Mesendoderm (in vitro differentiated cells): ENCODE data around the gene TMCO1.

Source experiments
- DNase-seq: peaks from one replicate; pipeline ENCODE4 v3.0.0; 2013
- H2AK5ac ChIP-seq: 2 replicates; pipeline ENCODE4 v1.6.1; 2013; ENCODE audit warnings: low read length, inconsistent platforms
- H2BK120ac ChIP-seq: 2 replicates; pipeline ENCODE4 v1.6.1; 2013; ENCODE audit warnings: low read depth, mild to moderate bottlenecking, low read length, moderate library complexity, mixed read lengths
- H2BK15ac ChIP-seq: replicated peaks from 2 replicates; pipeline ENCODE4 v1.6.1; 2013; ENCODE audit warnings: low read depth, mild to moderate bottlenecking, moderate library complexity
- H2BK5ac ChIP-seq: 2 replicates; pipeline ENCODE4 v1.6.1; 2013; ENCODE audit warnings: low read length, inconsistent platforms
- H3K18ac ChIP-seq: 2 replicates; pipeline ENCODE4 v1.6.1; 2013; ENCODE audit warnings: mild to moderate bottlenecking, low read length, mixed read lengths
- H3K23ac ChIP-seq: one replicate; pipeline ENCODE4 v1.6.1; 2013; ENCODE audit warnings: low read length
- H3K27ac ChIP-seq: 2 replicates; pipeline ENCODE4 v1.5.1; 2013; ENCODE audit warnings: low read depth, mild to moderate bottlenecking, inconsistent platforms, low read length, moderate library complexity
- H3K27me3 ChIP-seq: 2 replicates; pipeline ENCODE4 v1.6.1; 2013; ENCODE audit warnings: low read length, control low read depth, mild to moderate bottlenecking, inconsistent platforms; ENCODE audit not compliant: insufficient read depth, poor library complexity
- H3K36me3 ChIP-seq: 2 replicates; pipeline ENCODE4 v1.6.1; 2013; ENCODE audit warnings: low read length, inconsistent platforms; ENCODE audit not compliant: control insufficient read depth, insufficient read depth
- H3K4ac ChIP-seq: one replicate; pipeline ENCODE4 v1.6.1; 2013; ENCODE audit warnings: low read depth, mild to moderate bottlenecking, low read length, moderate library complexity
- H3K4me1 ChIP-seq: 2 replicates; pipeline ENCODE4 v1.6.1; 2013; ENCODE audit warnings: low read depth, low read length, inconsistent platforms; ENCODE audit not compliant: control insufficient read depth
- H3K4me2 ChIP-seq: 2 replicates; pipeline ENCODE4 v1.6.1; 2013; ENCODE audit warnings: low read length
- H3K4me3 ChIP-seq: 2 replicates; pipeline ENCODE4 v1.5.1; 2013; ENCODE audit warnings: mild to moderate bottlenecking, low read length
- H3K56ac ChIP-seq: one replicate; pipeline ENCODE4 v1.6.1; 2013; ENCODE audit warnings: low read length
- H3K79me1 ChIP-seq: 2 replicates; pipeline ENCODE4 v1.6.1; 2013; ENCODE audit warnings: low read length, inconsistent platforms
- H3K79me2 ChIP-seq: 2 replicates; pipeline ENCODE4 v1.6.1; 2013; ENCODE audit warnings: mild to moderate bottlenecking, low read length; ENCODE audit not compliant: control insufficient read depth, insufficient read depth
- H3K9ac ChIP-seq: 2 replicates; pipeline ENCODE4 v1.6.1; 2013; ENCODE audit warnings: low read length, inconsistent platforms
- H4K5ac ChIP-seq: one replicate; pipeline ENCODE4 v1.6.1; 2013; ENCODE audit warnings: low read length
- H4K8ac ChIP-seq: one replicate; pipeline ENCODE4 v1.6.1; 2013; ENCODE audit warnings: low read depth, mild to moderate bottlenecking, control low read depth, low read length, moderate library complexity
- WGBS: extraction: QIAGEN DNeasy Blood & Tissue Kit; methylation state at CpG from one replicate; pipeline ENCODE4 v1.1.7; 2013; ENCODE audit warnings: low lambda C conversion rate, missing lambda C conversion rate; ENCODE audit not compliant: insufficient coverage; ENCODE audit errors: extremely low coverage; 5-methylcytosine and 5-hydroxymethylcytosine counted together

The TMCO1 gene

GRCh38 chr1:165696625-165697100 lies 72.0 kb downstream of the TMCO1 start:
- no peak overlapping the region for H2AK5ac ChIP-seq
- no peak overlapping the region for H3K4me2 ChIP-seq
- no peaks in the 10 kb centered on the region for H3K4me1 ChIP-seq
- H4K5ac ChIP-seq = no peak overlapping the region
- H3K56ac ChIP-seq = peak overlapping the region; percentile 52
- no peaks in the 10 kb centered on the region for H3K36me3 ChIP-seq
- H3K27ac ChIP-seq = no peak overlapping the region
- H3K4ac ChIP-seq = no peak overlapping the region
- no peaks in the 10 kb centered on the region for H3K79me1 ChIP-seq
- WGBS = no CpG with 5 or more reads among the region's 2 CpGs
- no peak overlapping the region for H2BK5ac ChIP-seq
- no peak overlapping the region for H3K4me3 ChIP-seq
- no peak overlapping the region for H3K18ac ChIP-seq
- H3K27me3 ChIP-seq = no peaks in the 10 kb centered on the region
- peaks cover 7% of the 10 kb centered on the region for H3K79me2 ChIP-seq
- peak overlapping the region; percentile 5 for H3K9ac ChIP-seq
- H2BK15ac ChIP-seq = no peak overlapping the region
- no peak overlapping the region for H3K23ac ChIP-seq
- no peak for DNase-seq
- H4K8ac ChIP-seq = no peak overlapping the region
- no peak overlapping the region for H2BK120ac ChIP-seq

DNA sequence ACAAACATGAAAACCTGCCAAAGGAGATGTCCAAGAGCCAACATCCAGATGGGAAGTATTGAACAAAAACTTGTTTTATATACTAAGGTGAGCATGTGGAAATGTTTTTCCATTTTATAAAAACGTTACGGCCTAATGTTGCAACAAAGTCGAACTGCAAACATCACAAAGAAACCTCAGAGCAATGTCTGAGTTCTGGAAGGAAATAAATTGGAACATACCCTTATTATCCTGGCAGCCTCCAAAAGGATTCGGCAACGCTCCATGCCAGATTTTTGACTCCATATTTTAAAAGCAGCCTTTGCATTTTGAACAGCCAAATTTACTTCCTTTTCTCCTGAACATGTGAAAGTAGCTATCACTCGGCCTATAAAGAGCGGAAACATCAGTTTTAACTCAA lies 73.6 kb downstream of the TMCO1 start:
- no CpG with 5 or more reads among the region's 7 CpGs for WGBS
- Histone ChIP-seq H3K36me3 (no peaks in the 10 kb centered on the region), H3K4me2 (no peak overlapping the region), H2BK5ac (no peak overlapping the region), H3K4ac (no peak overlapping the region), H3K79me1 (no peaks in the 10 kb centered on the region), H2BK120ac (no peak overlapping the region), H3K4me3 (no peak overlapping the region), H3K4me1 (no peaks in the 10 kb centered on the region), H2AK5ac (no peak overlapping the region), H3K27me3 (no peaks in the 10 kb centered on the region), H2BK15ac (no peak overlapping the region), H4K8ac (no peak overlapping the region), H3K56ac (no peak overlapping the region), H3K27ac (no peak overlapping the region), H3K79me2 (peaks cover 7% of the 10 kb centered on the region), H3K23ac (no peak overlapping the region), H4K5ac (no peak overlapping the region), H3K9ac (no peak overlapping the region), H3K18ac (no peak overlapping the region)
- no peak for DNase-seq

GRCh38 chr1:165688046-165688445 lies 80.6 kb downstream of the TMCO1 start:
- H3K4me3 ChIP-seq = no peak overlapping the region
- no peak overlapping the region for H3K56ac ChIP-seq
- no peak overlapping the region for H2BK5ac ChIP-seq
- no peaks in the 10 kb centered on the region for H3K4me1 ChIP-seq
- H4K8ac ChIP-seq = no peak overlapping the region
- WGBS = no CpG with 5 or more reads among the region's 5 CpGs
- peaks cover 1% of the 10 kb centered on the region for H3K79me1 ChIP-seq
- no peaks in the 10 kb centered on the region for H3K27me3 ChIP-seq
- H3K36me3 ChIP-seq = no peaks in the 10 kb centered on the region
- no peak for DNase-seq
- no peak overlapping the region for H2BK120ac ChIP-seq
- H3K9ac ChIP-seq = no peak overlapping the region
- H3K4me2 ChIP-seq = no peak overlapping the region
- no peak overlapping the region for H3K18ac ChIP-seq
- no peak overlapping the region for H3K27ac ChIP-seq
- no peak overlapping the region for H2BK15ac ChIP-seq
- H3K23ac ChIP-seq = no peak overlapping the region
- no peak overlapping the region for H3K4ac ChIP-seq
- peaks cover 5% of the 10 kb centered on the region for H3K79me2 ChIP-seq
- no peak overlapping the region for H4K5ac ChIP-seq
- no peak overlapping the region for H2AK5ac ChIP-seq

GRCh38 chr1:165686971-165687433 lies 81.7 kb downstream of the TMCO1 start:
- no peak overlapping the region for H3K56ac ChIP-seq
- WGBS = no CpG with 5 or more reads among the region's 2 CpGs
- H4K8ac ChIP-seq = no peak overlapping the region
- no peak overlapping the region for H3K27ac ChIP-seq
- H3K4me1 ChIP-seq = no peaks in the 10 kb centered on the region
- H3K36me3 ChIP-seq = peaks cover 2% of the 10 kb centered on the region
- H3K27me3 ChIP-seq = no peaks in the 10 kb centered on the region
- H2BK5ac ChIP-seq = no peak overlapping the region
- H3K9ac ChIP-seq = no peak overlapping the region
- H2BK120ac ChIP-seq = no peak overlapping the region
- H3K79me2 ChIP-seq = peaks cover 5% of the 10 kb centered on the region
- H3K23ac ChIP-seq = no peak overlapping the region
- H3K4me2 ChIP-seq = no peak overlapping the region
- no peak overlapping the region for H3K18ac ChIP-seq
- peaks cover 1% of the 10 kb centered on the region for H3K79me1 ChIP-seq
- no peak overlapping the region for H4K5ac ChIP-seq
- H3K4me3 ChIP-seq = no peak overlapping the region
- DNase-seq = no peak
- H2AK5ac ChIP-seq = no peak overlapping the region
- H3K4ac ChIP-seq = no peak overlapping the region
- H2BK15ac ChIP-seq = no peak overlapping the region

DNA sequence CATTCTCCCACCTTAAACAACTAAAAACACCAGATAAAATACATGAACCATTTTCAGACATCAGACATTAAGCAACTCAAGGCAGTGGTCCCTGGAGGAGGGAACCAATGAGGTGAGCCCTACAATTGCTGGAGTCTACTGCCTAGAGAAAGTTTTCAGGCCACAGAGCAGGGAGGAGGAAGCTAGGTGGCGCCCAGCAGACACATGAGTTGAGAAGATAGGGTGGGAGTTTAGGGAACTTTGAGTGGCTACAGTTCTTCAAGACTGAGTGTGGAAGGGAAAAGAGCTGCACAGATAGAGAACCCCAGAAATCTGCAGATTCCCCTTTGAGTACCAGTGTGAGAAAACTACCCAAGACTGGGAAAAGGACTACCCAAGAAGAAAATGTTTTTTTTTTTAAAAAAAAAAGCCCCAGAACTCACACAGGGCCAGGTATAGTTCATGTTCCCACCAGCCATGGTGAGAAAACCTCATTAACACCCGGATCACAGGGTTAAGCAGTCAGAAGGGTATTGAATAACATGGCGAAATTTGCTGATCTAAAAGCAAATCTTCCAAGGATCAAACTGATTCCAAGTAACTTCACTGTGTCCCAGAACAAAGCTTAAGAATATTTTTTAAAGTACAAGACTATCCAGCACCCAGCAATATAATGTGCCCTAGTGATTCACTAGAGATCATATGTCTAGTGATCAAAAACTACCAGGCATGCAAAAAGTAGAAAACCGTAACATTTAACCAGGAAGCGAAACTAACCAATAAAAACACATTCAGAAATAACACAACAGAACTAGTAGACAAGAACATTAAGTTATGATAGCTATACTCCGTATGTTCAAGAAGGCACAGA lies 82.3 kb downstream of the TMCO1 start:
- Histone ChIP-seq H4K5ac (no peak overlapping the region), H3K56ac (no peak overlapping the region), H3K9ac (no peak overlapping the region), H3K27ac (no peak overlapping the region), H2BK120ac (no peak overlapping the region), H3K36me3 (peaks cover 3% of the 10 kb centered on the region), H3K4me1 (no peaks in the 10 kb centered on the region), H3K23ac (no peak overlapping the region), H2BK15ac (no peak overlapping the region), H3K79me2 (peaks cover 5% of the 10 kb centered on the region), H3K4me3 (no peak overlapping the region), H2AK5ac (no peak overlapping the region), H3K27me3 (no peaks in the 10 kb centered on the region), H3K18ac (no peak overlapping the region), H3K79me1 (peaks cover 1% of the 10 kb centered on the region), H3K4me2 (no peak overlapping the region), H2BK5ac (no peak overlapping the region), H4K8ac (no peak overlapping the region), H3K4ac (no peak overlapping the region)
- WGBS = no CpG with 5 or more reads among the region's 6 CpGs
- DNase-seq = peak; percentile 69
